Large intestine (tissue), 12 donors: Measurements from ENCODE around the gene SYNJ2. TPM values are rescaled to one million over a fixed set of nuclear protein-coding genes. Genes with fewer than 3 reads are reported as not detected.
"Not testable (repeated sequence)": the region's sequence is repeated elsewhere in the genome, so short reads cannot be mapped to it uniquely, and the experiment has no call there.

Source experiments
- DNase-seq, 2 donors: peaks; one replicate each; pipeline versions ENCODE4 v3.0.0 to v3.0.0-alpha.2; 2013
- H3K27ac ChIP-seq: one replicate; pipeline ENCODE4 v1.5.1; 2013; ENCODE audit warnings: low read length
- H3K27me3 ChIP-seq: 2 replicates; pipeline ENCODE4 v1.6.1; 2013; ENCODE audit warnings: low read length; ENCODE audit not compliant: control insufficient read depth, insufficient read depth
- H3K36me3 ChIP-seq: 2 replicates; pipeline ENCODE4 v1.6.1; 2013; ENCODE audit warnings: low read length; ENCODE audit not compliant: control insufficient read depth, insufficient read depth
- H3K4me1 ChIP-seq: one replicate; pipeline ENCODE4 v1.6.1; 2013; ENCODE audit warnings: low read length; ENCODE audit not compliant: control insufficient read depth, insufficient read depth
- H3K4me3 ChIP-seq: one replicate; pipeline ENCODE4 v1.5.1; 2013; ENCODE audit warnings: low read length
- H3K9me3 ChIP-seq: one replicate; pipeline ENCODE4 v1.6.1; 2013; ENCODE audit warnings: mild to moderate bottlenecking, low read depth, low read length, moderate library complexity; ENCODE audit not compliant: control insufficient read depth
- WGBS: methylation state at CpG from one replicate; pipeline ENCODE4 v1.1.5; 2013; ENCODE audit warnings: low lambda C conversion rate; ENCODE audit not compliant: insufficient coverage; 5-methylcytosine and 5-hydroxymethylcytosine counted together
- long read RNA-seq, 11 donors: transcript quantifications; one replicate each; lab custom pipeline, GENCODE V29; 2026
- polyA plus RNA-seq: library from polyadenylated mRNA; unstranded; fragments of 120-200 nt; gene quantifications from one replicate; pipeline ENCODE4 v1.2.1, GENCODE V29; 2013

SYNJ2 gene
- polyA plus RNA-seq, result 14.3 TPM
- long read RNA-seq, donor 1, result 0 reads
- long read RNA-seq, donor 2, result 0 reads
- long read RNA-seq, donor 3, partial matches to known transcripts, result 0 of 1 reads
- long read RNA-seq, donor 3, other reads (novel, unspliced or antisense), result 0 of 1 reads
- long read RNA-seq, donor 4, result 0 reads
- long read RNA-seq, donor 5, result 0 reads
- long read RNA-seq, donor 6, full-length matches to known transcripts, result 5 of 20 reads
- long read RNA-seq, donor 6, partial matches to known transcripts, result 15 of 20 reads
- long read RNA-seq, donor 6, other reads (novel, unspliced or antisense), result 0 of 20 reads
- long read RNA-seq, donor 7, partial matches to known transcripts, result 0 of 1 reads
- long read RNA-seq, donor 7, other reads (novel, unspliced or antisense), result 0 of 1 reads
- long read RNA-seq, donor 8, result 0 reads
- long read RNA-seq, donor 9, result 0 reads
- long read RNA-seq, donor 10, result 0 reads
- long read RNA-seq, donor 11, result 0 reads

- Histone ChIP-seq H3K27ac (peak within 1 kb of the TSS; percentile 58), H3K9me3 (no peaks in the 10 kb centered on the region), H3K4me3 (peak within 1 kb of the TSS; percentile 71), H3K27me3 (no peaks in the 10 kb centered on the region), H3K36me3 (no peaks in the 10 kb centered on the region), H3K4me1 (peaks cover 34% of the 10 kb centered on the region)
- DNase-seq, result peak; percentile 81 to 94
- no CpG with 5 or more reads among the region's 86 CpGs for WGBS
These were observed at the start of gene SYNJ2 for GRCh38 chr6:157981395-157982101. TSS of gene SYNJ2 (plus strand) at chr6:157981863. CDS start at chr6:157981962, 99 bp downstream.

GRCh38 chr6:157935786-157936185, 45.9 kb upstream of the SYNJ2 start:
- DNase-seq, result no peak
- 90% methylated on average over 2 of the region's 2 CpGs for WGBS
- Histone ChIP-seq H3K36me3 (peaks cover 74% of the 10 kb centered on the region), H3K4me1 (peaks cover 3% of the 10 kb centered on the region), H3K27me3 (no peaks in the 10 kb centered on the region), H3K9me3 (no peaks in the 10 kb centered on the region), H3K4me3 (no peak overlapping the region), H3K27ac (no peak overlapping the region)

GRCh38 chr6:157937318-157937717, 44.3 kb upstream of the SYNJ2 start:
- H3K36me3 ChIP-seq, result peaks cover 74% of the 10 kb centered on the region
- 100% methylated on average over 1 of the region's 3 CpGs for WGBS

GRCh38 chr6:157937916-157938315, 43.7 kb upstream of the SYNJ2 start:
- Histone ChIP-seq H3K4me3 (no peak overlapping the region), H3K36me3 (peaks cover 73% of the 10 kb centered on the region), H3K27ac (no peak overlapping the region), H3K27me3 (no peaks in the 10 kb centered on the region), H3K9me3 (no peaks in the 10 kb centered on the region), H3K4me1 (peaks cover 3% of the 10 kb centered on the region)
- no peak for DNase-seq
- no CpG with 5 or more reads among the region's 6 CpGs for WGBS

More at GRCh38 chr6:157937318-157937717, 44.3 kb upstream of the SYNJ2 start:
- H3K4me3 ChIP-seq, result no peak overlapping the region
- no peak for DNase-seq
- peaks cover 3% of the 10 kb centered on the region for H3K4me1 ChIP-seq
- no peaks in the 10 kb centered on the region for H3K9me3 ChIP-seq
- H3K27ac ChIP-seq, result no peak overlapping the region
- no peaks in the 10 kb centered on the region for H3K27me3 ChIP-seq

GRCh38 chr6:157940375-157941036, 41.2 kb upstream of the SYNJ2 start:
- 100% methylated on average over 1 of the region's 12 CpGs for WGBS
- H3K4me3 ChIP-seq, H3K9me3 ChIP-seq, H3K27me3 ChIP-seq, H3K4me1 ChIP-seq: not testable (repeated sequence)
- Histone ChIP-seq H3K36me3 (peaks cover 75% of the 10 kb centered on the region), H3K27ac (peak overlapping the region; percentile 28)
- peak; percentile 63 to 82 for DNase-seq

- DNase-seq, result no peak
- H3K27me3 ChIP-seq, result no peaks in the 10 kb centered on the region
- peaks cover 3% of the 10 kb centered on the region for H3K4me1 ChIP-seq
- WGBS, result 95% methylated on average over 3 of the region's 13 CpGs
- peaks cover 72% of the 10 kb centered on the region for H3K36me3 ChIP-seq
- H3K9me3 ChIP-seq, result no peaks in the 10 kb centered on the region
- H3K27ac ChIP-seq, result peak overlapping the region; percentile 4
- no peak overlapping the region for H3K4me3 ChIP-seq
These were observed 40.4 kb upstream of the SYNJ2 start for GRCh38 chr6:157941101-157941863.

- WGBS, result 86% methylated on average over 1 of the region's 14 CpGs
- Histone ChIP-seq H3K36me3 (peaks cover 68% of the 10 kb centered on the region), H3K27me3 (no peaks in the 10 kb centered on the region), H3K27ac (no peak overlapping the region), H3K4me1 (peaks cover 3% of the 10 kb centered on the region), H3K4me3 (no peak overlapping the region), H3K9me3 (no peaks in the 10 kb centered on the region)
- DNase-seq, result no peak
These were observed 39.3 kb upstream of the SYNJ2 start for GRCh38 chr6:157942351-157942750.

- Histone ChIP-seq H3K4me1 (peaks cover 3% of the 10 kb centered on the region), H3K27ac (no peak overlapping the region), H3K4me3 (no peak overlapping the region), H3K36me3 (peaks cover 59% of the 10 kb centered on the region), H3K27me3 (no peaks in the 10 kb centered on the region), H3K9me3 (no peaks in the 10 kb centered on the region)
- no peak for DNase-seq
- no CpG with 5 or more reads among the region's 16 CpGs for WGBS
These were observed 38.3 kb upstream of the SYNJ2 start for GRCh38 chr6:157943249-157943963.

GRCh38 chr6:157943964-157944283, 37.7 kb upstream of the SYNJ2 start:
- Histone ChIP-seq H3K27me3 (no peaks in the 10 kb centered on the region), H3K36me3 (peaks cover 54% of the 10 kb centered on the region), H3K4me1 (peaks cover 3% of the 10 kb centered on the region), H3K27ac (no peak overlapping the region), H3K4me3 (no peak overlapping the region), H3K9me3 (no peaks in the 10 kb centered on the region)
- DNase-seq, result no peak
- WGBS, result no CpG with 5 or more reads among the region's 15 CpGs
